CD4-positive, alpha-beta T cell (primary cell): ENCODE results near the gene SPG7. TPM values are rescaled to one million over a fixed set of nuclear protein-coding genes. Genes with fewer than 3 reads are reported as not detected.
"Not testable (repeated sequence)": the region's sequence is repeated elsewhere in the genome, so short reads cannot be mapped to it uniquely, and the experiment has no call there.

Experiments
- ATAC-seq: fragments of 200-7000 bp; cut with Tn5 transposase; one replicate; pipeline ENCODE4 v1.10.0; 2022; ENCODE audit warnings: mild to moderate bottlenecking; ENCODE audit not compliant: poor library complexity
- CTCF ChIA-PET: fragments of 350-600 bp; sonication (Branson Sonifier 250); formaldehyde crosslinking; loops from one replicate; lab custom pipeline; 2021; ENCODE audit warnings: antibody characterized with exemption, inconsistent platforms; lab: Charles Lee
- POLR2A ChIA-PET: fragments of 350-600 bp; sonication (Branson Sonifier 250); formaldehyde crosslinking; loops from one replicate; lab custom pipeline; 2021; ENCODE audit warnings: antibody characterized with exemption, inconsistent platforms; lab: Charles Lee
- DNase-seq, 14 experiments: peaks; one replicate each; pipeline ENCODE4 v3.0.0-alpha.2; 2013 to 2020; ENCODE audit warnings: mixed read lengths in 2 of 14
- H3K27ac ChIP-seq, 2 donors: one replicate each; pipeline versions ENCODE4 v1.5.1 to v1.7.0; 2013; ENCODE audit warnings: low read length in 2 of 2, low read depth in 1 of 2, mild to moderate bottlenecking in 1 of 2
- H3K27me3 ChIP-seq, 2 experiments: 1 replicate in 1 of 2; 2 replicates in 1 of 2; pipeline versions ENCODE4 v1.6.1 to v1.7.0; 2013; ENCODE audit warnings: low read length in 2 of 2, control low read depth in 1 of 2, mild to moderate bottlenecking in 1 of 2, moderate library complexity in 1 of 2; ENCODE audit not compliant: insufficient read depth in 2 of 2, control insufficient read depth in 1 of 2
- H3K36me3 ChIP-seq: one replicate; pipeline ENCODE4 v1.6.1; 2013; ENCODE audit warnings: low read length, control low read depth; ENCODE audit not compliant: insufficient read depth
- H3K4me1 ChIP-seq: one replicate; pipeline ENCODE4 v1.6.1; 2013; ENCODE audit warnings: low read length, control low read depth; ENCODE audit not compliant: insufficient read depth
- H3K4me3 ChIP-seq: one replicate; pipeline ENCODE4 v1.5.1; 2013; ENCODE audit warnings: mild to moderate bottlenecking, low read length, moderate library complexity
- H3K9me3 ChIP-seq, 2 experiments: 1 replicate in 1 of 2; 2 replicates in 1 of 2; pipeline versions ENCODE4 v1.6.1 to v1.7.0; 2013; ENCODE audit warnings: low read length in 2 of 2, mild to moderate bottlenecking in 2 of 2, control low read depth in 1 of 2, moderate library complexity in 1 of 2; ENCODE audit not compliant: control insufficient read depth in 1 of 2, insufficient read depth in 1 of 2
- H3K27ac Mint-ChIP-seq: one replicate; pipeline ENCODE4 v1.8.0; 2020; ENCODE audit warnings: mixed read lengths
- H3K27me3 Mint-ChIP-seq: one replicate; pipeline ENCODE4 v1.8.0; 2021; ENCODE audit warnings: mixed read lengths
- H3K36me3 Mint-ChIP-seq: one replicate; pipeline ENCODE4 v1.8.0; 2021; ENCODE audit warnings: low read depth, mixed read lengths
- H3K4me1 Mint-ChIP-seq: one replicate; pipeline ENCODE4 v1.8.0; 2021; ENCODE audit warnings: low read depth, mixed read lengths
- H3K4me3 Mint-ChIP-seq: one replicate; pipeline ENCODE4 v1.8.0; 2020; ENCODE audit warnings: mild to moderate bottlenecking, mixed read lengths
- H3K9me3 Mint-ChIP-seq: one replicate; pipeline ENCODE4 v1.8.0; 2020; ENCODE audit warnings: mixed read lengths
- intact Hi-C, 2 experiments: fragments of 100-400 bp; cut with DNase I in 1 of 2; cut with micrococcal nuclease in 1 of 2; formaldehyde crosslinking; loops; one replicate each; pipeline versions ENCODE4 v1.15.1 to v1.9.0; 2023 to 2025; cut with DNase I, micrococcal nuclease
- total RNA-seq, 174 experiments: library from RNA in 2 of 174; stranded (reverse) in 2 of 174; gene quantifications; one replicate each; pipeline ENCODE4 v1.2.3 and lab custom pipeline; 2021 to 2026
- TF ChIP-seq, protein P1 (sequence below): fragments of 200-600 bp; IDR thresholded peaks from one replicate; pipeline ENCODE4 v1.8.0; 2022; ENCODE audit warnings: antibody characterized with exemption, mild to moderate bottlenecking

The SPG7 gene
- total RNA-seq, 2 experiments from 2014 or later: 163 to 167 TPM

DNA sequence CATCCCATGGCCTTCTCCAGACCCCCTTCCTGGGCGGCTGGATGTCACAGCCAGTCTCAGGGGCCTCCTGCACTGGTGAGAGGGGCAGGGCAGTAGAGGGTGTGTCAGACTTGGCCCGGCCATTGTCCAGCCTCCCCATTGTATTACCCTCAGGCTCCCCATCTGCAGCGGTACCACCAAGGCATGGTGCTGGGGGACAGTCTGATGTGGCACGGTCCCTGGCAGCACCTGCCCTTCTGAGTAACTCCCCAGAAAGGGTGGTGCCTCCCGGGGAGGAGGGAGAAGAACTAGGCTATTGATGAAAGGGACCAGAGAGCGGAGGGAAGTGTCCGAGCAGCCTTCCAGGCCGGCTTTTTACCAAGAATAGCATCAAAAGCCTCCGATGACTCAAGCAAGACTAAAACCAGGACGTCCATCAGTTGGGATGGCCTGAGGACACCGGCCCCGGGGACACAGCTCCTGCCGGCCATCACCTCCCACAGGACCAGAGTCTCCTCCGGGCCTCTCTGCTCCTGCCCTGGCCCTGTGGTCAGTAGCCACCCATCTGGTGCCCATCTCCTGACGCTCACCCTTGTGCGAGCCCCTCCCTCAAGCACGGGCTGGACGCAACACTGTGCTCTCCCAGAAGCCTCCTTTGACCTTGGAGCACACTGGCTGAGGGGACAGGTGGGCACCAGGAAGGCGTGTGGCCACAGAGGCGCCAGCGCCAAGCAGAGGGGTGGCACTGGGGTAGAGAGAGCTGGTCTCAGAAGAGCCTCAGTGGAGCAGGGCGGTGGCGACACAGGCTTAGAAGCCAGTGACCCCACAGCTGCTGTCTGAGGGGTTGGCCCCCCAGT, 61.5 kb downstream of the SPG7 start:
- intact Hi-C loops: loop anchor here in 1 of 2 experiments (10.0 kb wide), 1 partner anchor 295 kb away; no protein-coding TSS in a partner anchor
- CTCF ChIA-PET: no interaction called here
- Mint-ChIP-seq H3K4me1 (peaks cover 40% of the 10 kb centered on the region), H3K4me3 (no peak overlapping the region), H3K36me3 (peaks cover 14% of the 10 kb centered on the region), H3K9me3 (no peaks in the 10 kb centered on the region), H3K27ac (no peak overlapping the region), H3K27me3 (peaks cover 17% of the 10 kb centered on the region)
- Histone ChIP-seq H3K4me1 (peaks cover 39% of the 10 kb centered on the region), H3K36me3 (peaks cover 4% of the 10 kb centered on the region), H3K4me3 (no peak overlapping the region), H3K27me3 (peaks cover 5 to 8% of the 10 kb centered on the region in 2 experiments), H3K9me3 (peaks cover 0 to 7% of the 10 kb centered on the region in 2 experiments), H3K27ac (no peak overlapping the region)
- DNase-seq (no peak), ATAC-seq (no peak)
- TF ChIP-seq, protein P1, sequence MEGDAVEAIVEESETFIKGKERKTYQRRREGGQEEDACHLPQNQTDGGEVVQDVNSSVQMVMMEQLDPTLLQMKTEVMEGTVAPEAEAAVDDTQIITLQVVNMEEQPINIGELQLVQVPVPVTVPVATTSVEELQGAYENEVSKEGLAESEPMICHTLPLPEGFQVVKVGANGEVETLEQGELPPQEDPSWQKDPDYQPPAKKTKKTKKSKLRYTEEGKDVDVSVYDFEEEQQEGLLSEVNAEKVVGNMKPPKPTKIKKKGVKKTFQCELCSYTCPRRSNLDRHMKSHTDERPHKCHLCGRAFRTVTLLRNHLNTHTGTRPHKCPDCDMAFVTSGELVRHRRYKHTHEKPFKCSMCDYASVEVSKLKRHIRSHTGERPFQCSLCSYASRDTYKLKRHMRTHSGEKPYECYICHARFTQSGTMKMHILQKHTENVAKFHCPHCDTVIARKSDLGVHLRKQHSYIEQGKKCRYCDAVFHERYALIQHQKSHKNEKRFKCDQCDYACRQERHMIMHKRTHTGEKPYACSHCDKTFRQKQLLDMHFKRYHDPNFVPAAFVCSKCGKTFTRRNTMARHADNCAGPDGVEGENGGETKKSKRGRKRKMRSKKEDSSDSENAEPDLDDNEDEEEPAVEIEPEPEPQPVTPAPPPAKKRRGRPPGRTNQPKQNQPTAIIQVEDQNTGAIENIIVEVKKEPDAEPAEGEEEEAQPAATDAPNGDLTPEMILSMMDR: no peak
- POLR2A ChIA-PET: interaction anchor here (0.7 kb wide), 1 partner anchor 108 kb away, joined by 3 read pairs; no protein-coding TSS in a partner anchor

DNA sequence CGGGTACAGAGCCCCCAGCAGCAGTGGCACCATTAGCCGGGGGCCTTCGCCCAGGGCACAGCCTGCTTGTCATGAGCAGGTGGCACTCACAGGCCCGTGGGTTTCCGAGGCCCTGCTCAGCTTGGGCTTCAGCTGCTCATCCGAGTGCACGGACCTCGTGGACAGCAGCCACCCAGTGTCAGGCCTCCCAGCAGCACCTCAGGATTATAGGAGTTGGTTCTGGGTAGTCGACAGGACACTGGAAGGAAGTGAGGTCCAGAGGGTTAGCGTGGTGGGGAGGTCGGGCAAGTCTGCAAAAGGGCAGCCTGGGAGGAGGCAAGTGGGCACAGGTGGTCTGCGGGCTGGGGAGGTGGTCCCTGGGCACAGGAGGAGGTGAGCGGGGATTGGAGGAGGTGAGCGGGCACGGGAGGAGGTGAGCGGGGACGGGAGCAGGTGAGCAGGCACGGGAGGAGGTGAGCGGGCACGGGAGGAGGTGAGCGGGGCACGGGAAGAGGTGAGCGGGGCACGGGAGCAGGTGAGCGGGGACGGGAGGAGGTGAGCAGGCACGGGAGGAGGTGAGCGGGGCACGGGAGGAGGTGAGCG, 62.2 kb downstream of the SPG7 start:
- Histone ChIP-seq H3K4me1 (peaks cover 39% of the 10 kb centered on the region), H3K27me3 (peaks cover 8 to 11% of the 10 kb centered on the region in 2 experiments), H3K9me3 (peaks cover 0 to 7% of the 10 kb centered on the region in 2 experiments), H3K36me3 (no peaks in the 10 kb centered on the region), H3K4me3 (no peak overlapping the region), H3K27ac (no peak overlapping the region)
- TF ChIP-seq, protein P1: no peak
- Mint-ChIP-seq H3K9me3 (no peaks in the 10 kb centered on the region), H3K27ac (no peak overlapping the region), H3K36me3 (peaks cover 7% of the 10 kb centered on the region), H3K27me3 (peaks cover 17% of the 10 kb centered on the region), H3K4me1 (peaks cover 32% of the 10 kb centered on the region), H3K4me3 (no peak overlapping the region)
- no peak for ATAC-seq
- no peak for DNase-seq
- intact Hi-C loops: loop anchor here in 1 of 2 experiments (10.0 kb wide), 1 partner anchor 294 kb away; no protein-coding TSS in a partner anchor
- ChIA-PET POLR2A (interaction anchor here (0.7 kb wide), 1 partner anchor 109 kb away, joined by 3 read pairs; no protein-coding TSS in a partner anchor), CTCF (no interaction called here)

DNA sequence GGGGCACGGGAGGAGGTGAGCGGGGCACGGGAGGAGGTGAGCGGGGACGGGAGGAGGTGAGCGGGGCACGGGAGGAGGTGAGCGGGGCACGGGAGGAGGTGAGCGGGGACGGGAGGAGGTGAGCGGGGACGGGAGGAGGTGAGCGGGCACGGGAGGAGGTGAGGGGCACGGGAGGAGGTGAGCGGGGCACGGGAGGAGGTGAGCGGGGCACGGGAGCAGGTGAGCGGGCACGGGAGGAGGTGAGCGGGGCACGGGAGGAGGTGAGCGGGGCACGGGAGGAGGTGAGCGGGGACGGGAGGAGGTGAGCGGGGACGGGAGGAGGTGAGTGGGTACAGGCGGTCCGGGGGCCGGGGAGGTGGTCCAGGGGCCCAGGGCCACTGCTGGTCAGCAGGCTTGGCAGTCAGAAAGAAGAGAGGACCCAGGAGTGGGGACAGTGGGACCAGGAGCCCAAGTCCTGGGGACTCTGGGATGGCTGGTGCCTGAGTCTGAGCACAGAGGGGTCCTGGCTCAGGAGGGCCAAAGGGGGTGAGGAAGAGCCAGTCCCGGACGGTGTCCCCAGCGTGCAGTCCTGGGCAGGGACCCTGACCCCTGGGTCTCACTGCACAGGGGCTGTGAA, 62.9 kb downstream of the SPG7 start:
- H3K27ac ChIP-seq, H3K36me3 ChIP-seq, H3K4me3 Mint-ChIP-seq, H3K36me3 Mint-ChIP-seq, H3K9me3 Mint-ChIP-seq, DNase-seq, H3K27ac Mint-ChIP-seq, CTCF ChIA-PET, H3K9me3 ChIP-seq, POLR2A ChIA-PET, ATAC-seq, H3K4me3 ChIP-seq: not testable (repeated sequence)
- Mint-ChIP-seq H3K4me1 (peaks cover 26% of the 10 kb centered on the region), H3K27me3 (peaks cover 17% of the 10 kb centered on the region)
- Histone ChIP-seq H3K27me3 (peaks cover 10 to 11% of the 10 kb centered on the region in 2 experiments), H3K4me1 (peaks cover 37% of the 10 kb centered on the region)
- intact Hi-C loops: loop anchor here in 1 of 2 experiments (10.0 kb wide), 1 partner anchor 294 kb away; no protein-coding TSS in a partner anchor
